DMS153 (cell line): Measurements from ENCODE around the gene CDH13.

Experiments
- DNase-seq: peaks from one replicate; lab custom pipeline; 2025; lab: John Stamatoyannopoulos, UW

The CDH13 gene

DNA sequence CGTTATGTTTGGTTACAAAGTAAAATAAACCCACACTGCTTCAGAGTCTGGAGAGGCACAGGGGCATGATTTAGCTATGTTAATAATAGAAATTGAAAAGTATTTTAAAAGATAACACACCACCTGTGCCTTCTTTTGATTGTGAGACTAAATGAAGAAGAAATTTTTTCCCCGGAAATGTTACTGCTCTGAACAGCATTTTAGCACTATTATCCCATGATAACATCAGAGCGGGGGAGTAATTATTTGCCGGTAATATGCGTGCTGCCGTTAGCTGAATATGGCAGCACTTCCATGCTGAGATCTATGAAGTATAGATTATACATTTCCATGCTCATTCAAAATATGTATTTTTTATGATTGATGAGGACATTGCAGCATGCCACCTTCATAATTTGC is 680.8 kb downstream of the CDH13 start:
- DNase-seq: no peak

DNA sequence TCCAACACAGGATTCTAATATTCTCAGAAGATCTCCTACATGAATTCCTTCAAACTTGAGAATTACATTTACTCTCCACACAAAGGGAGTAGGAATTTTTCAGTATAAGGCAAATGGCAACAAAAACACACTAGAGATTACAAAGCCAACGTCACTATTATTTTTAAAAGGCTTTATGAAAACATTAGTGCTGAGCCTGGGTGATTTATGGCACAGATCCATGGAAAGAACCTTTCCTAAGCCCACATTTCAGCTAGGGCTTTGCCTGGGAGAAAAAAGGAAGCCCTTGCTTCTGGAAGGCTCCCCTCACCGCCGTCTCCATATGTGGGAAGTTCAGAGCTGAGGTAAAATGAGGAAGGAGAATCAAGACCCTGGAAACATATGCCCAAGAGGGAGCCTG is 681.6 kb downstream of the CDH13 start:
- no peak for DNase-seq

DNA sequence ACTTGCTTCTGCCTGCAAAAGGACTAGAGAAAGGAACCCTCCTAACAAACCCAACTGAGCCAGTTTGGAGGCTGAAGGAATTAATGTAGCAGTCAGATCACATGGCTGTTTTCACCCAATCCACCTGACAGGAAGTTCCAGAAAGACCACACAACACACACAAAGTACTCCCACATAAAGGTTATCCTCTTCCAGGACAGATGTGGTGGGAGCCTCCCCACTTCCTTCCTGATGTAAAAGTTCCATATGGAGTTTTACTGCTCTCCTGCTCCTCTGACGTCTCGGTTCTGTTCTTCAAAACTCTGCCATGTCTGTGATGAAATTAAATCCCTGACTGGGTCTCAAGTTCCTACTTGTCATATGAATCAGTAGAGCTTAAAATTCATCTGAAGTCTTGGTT is 684.0 kb downstream of the CDH13 start:
- DNase-seq: no peak

DNA sequence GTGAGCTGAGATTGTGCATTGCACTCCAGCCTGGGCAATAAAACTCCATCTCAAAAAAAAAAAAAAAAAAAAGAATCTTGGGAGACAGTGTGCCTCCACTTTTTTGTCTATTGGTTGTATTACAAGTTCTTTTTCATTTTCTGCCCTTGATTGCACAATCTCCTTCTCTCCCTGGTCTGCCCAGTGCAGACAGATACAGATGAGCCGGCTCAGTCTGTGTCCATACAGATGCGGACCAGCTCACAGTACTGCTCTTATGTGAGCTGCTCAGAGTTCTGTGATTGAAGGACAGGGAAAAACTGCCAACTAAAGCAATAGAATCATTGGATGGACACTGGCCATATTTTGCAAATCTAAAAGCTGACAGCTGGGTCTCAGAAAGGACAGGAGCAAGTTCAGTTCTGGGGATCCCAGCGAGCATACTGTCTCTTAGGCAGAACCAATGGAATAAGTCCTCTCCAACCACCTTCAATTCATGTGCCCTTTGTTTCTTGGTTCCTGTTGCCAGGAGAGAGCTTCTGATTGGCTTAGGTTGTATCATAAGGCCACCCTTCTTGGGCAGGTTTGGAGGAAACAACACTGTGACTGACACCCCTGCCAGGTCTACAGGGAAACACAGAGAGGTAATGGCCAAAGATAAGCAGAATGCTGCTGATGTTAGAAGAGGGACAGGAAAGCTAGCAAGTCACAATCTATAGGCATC is 685.4 kb downstream of the CDH13 start:
- no peak for DNase-seq

DNA sequence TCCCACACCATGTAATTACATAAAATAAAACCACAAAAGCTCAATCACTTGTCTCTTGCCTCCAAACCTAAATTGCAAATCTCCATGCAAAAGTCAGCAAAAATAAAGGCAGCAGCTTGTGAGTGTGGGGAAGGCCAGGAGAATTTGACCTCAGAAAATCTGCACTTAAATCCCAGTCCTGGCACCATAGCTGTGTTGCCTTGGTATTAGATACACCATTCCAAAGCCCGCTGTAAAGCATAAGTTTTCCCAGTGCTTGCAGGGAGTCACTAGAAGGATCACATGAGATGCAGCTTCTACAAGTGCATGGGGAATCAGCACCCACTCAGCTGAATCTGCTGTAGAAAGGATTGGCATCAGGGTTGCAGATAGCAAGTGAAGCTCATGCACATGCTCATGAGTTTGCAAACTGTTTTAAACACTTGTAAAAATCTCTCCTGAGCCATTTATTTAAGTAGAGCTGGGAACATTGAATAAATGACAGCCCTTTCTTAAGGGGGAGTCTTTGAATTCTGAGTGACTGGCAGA is 686.0 kb downstream of the CDH13 start:
- DNase-seq: no peak

DNA sequence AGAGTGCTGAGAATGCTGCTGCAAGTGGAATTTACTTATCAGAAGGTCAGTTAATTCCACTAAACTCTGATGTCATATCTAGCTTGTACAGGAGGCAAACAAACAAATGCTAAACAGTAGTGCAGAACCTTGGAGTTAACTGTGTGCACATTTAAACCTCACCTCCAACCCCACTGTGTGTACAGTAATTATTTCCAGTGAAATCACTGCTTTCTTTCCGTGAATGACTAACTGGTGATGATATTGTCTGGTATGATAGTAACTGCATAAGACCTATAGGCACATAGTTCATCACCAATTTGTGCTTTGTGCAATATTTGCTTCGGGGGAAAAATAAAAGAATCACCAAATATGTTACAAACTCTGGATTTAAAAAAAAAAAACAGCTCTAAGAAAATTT is 688.5 kb downstream of the CDH13 start:
- no peak for DNase-seq

DNA sequence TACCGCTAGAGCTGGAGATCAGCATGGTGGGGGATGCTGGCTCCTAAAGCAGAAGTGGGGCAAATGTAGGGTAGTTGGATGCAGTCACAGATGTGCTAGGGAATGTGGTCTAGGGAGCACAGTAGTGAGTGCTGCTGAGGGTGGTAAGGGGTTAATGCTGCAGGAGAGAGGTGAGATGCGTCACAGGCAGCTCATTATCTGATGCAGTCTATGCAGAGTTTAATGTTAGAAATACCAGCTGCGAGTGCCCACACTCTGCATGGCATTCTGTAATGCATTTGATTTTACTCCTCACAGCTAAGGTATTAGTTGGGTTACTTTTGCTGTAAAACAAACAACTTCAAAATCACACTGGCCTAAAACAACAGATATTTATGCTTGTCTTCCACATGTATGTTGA is 689.7 kb downstream of the CDH13 start:
- DNase-seq: no peak

DNA sequence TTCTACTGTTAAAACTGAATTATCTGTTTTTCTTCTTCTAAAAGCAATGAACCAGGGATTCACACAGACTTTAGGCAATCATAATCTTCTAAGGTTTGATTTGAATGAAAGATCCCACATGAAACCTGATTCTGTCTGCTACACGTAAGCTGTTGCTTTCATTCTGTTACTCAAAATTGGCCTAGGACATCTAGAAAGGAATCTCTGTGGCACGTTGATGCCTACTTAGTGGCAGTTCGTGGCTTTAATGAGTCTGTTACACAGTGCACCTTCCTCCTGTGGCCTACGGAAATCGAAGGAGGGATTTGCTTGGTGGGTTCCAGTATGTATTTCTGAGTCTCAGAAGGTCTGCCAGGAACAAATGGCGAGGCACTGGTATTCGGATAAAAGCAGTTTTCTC is 691.6 kb downstream of the CDH13 start:
- DNase-seq: no peak

DNA sequence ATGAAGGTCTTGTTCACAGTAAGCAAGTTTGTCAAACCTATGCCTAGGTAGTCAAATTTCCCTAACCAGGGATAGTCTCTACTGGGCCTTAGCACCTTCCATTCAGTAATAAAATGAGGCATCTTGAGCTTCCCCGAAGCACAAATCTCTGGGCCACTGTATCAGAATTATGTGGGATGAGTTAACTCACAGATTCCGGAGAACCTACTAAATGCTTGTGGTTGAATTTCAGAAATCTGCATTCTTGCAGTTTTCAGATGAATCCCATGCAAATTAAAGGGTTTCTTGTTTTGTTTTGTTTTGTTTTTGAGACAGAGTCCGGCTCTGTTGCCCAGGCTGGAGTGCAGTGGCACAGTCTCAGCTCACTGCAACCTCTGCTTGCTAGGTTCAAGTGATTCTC is 702.2 kb downstream of the CDH13 start:
- DNase-seq: no peak

DNA sequence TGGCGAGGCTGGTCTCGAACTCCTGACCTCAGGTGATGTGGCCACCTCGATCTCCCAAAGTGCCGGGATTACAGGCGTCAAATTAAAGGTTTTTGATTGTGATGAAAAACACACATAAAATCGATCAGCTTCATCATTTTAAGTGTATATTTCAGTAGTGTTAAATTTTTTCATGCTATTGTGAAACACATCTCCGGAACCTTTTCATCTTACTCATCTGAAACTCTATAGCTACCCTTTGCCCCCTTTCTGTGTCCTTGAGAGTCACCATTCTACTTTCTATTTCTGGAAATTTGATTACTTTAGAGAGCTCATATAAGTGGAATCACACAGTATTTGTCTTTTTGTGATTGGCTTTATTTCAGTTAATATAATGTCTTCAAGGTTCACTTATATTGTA is 702.7 kb downstream of the CDH13 start:
- DNase-seq: no peak

DNA sequence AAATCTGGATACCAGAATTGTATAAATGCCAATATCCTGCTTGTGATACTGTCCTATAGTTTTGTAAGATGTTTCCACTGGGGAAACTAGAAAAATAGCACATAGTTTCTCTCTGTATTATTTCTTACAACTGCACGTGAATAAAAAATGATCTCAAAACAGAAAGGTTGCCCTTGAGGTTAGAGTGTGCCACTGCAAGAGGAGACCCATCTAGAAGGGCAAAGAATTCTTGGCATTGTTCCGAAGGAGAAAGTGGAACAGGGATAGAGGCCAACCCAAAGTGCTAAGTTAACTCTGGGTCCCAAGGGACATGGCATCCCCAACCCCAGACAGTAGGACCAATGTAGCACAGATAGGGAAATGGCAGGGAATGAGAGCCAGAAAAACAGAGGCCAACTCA is 703.5 kb downstream of the CDH13 start:
- DNase-seq: no peak

DNA sequence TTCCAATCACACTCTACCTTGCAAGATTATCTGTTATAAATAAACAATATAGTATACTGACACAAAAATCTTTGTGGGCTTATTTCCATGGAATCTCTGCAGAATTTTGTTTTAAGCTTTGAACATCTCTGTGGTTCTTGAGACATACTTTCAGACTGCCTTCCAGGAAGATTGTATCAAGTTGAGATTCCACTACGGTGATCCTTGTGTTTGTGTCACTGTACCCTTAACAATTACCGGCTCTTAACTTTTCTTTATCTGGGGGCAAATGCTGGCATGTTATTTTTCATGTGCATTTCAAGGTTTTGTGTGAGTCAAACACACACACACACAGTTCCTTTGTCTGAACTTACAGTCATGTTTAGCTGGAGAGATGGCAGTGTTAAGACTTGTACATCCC is 708.3 kb downstream of the CDH13 start:
- no peak for DNase-seq

DNA sequence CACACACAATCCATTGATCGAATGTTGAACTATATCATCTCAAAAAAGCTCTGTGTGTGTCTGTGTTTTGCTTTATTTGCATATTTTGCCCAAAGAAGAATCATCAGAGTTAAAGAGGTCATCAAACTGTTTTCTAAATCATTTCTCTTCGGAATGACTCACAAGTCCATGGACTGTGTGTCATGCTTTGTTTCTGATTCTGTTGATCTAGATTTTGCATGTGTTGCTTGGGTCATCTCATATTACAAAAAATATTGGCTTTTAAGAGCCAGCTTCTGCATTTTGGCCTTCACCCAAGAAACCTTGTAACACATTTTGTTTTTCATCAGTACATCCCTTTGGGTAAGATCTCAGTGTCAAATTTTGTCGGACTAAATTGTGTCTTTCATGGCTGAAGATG is 709.8 kb downstream of the CDH13 start:
- DNase-seq: peak; percentile 56

DNA sequence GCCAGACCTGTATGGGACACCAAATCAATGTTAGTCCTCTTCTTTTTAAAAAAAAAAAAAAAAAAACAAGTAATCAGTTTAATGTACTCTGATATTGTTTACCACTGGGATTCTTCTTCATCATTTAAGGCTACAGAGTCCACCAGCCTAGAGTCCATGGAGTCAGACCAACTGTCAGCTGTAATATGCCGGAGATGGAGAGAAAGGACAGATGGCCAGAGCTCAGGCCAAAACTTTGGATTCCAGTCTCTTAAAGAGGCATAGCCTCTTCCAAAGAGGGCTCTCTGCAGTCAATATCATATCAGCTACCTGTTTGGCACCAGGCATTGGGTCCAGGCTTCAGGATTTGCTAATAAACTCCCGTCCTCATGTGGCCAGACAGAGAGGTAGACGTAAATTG is 711.4 kb downstream of the CDH13 start:
- no peak for DNase-seq

DNA sequence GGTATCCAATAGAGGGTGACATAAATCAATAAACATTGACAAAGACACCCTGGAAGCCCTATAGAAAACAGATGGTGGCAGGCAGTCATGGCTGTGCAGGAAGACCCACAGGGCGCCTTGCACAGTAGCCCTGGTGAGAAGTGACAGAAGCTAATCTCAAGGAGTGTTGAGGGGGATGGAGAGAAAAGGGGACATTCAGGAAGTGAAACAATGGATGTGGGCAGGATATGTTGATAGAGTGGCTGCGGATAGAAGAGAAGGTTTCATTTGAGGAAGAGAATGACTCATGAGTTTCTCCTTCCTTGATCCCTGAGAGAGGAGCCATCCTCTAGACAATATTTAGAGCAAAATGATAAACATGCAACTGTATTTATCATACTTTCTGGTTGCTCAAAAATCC is 712.2 kb downstream of the CDH13 start:
- DNase-seq: peak; percentile 15

DNA sequence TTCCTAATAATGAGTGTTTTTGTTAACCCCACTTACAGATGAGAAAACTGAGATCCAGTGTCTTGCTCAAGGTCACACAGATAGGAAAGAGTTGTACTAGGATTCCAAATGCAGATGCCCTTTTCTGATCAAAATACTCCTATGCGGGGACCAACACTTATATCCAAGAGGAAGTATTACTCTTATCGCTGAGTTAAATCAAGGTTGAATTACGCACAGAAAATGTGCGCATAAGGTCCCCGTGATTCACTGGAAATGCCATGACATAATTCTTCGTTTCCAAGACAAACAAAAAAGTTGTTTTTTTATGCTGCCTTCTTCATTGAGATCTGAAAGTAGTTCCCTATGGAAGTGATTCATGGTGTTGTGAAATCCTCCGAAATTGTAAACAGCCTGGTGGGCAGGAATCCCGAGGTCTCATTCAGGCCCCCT is 717.2 kb downstream of the CDH13 start:
- DNase-seq: no peak

DNA sequence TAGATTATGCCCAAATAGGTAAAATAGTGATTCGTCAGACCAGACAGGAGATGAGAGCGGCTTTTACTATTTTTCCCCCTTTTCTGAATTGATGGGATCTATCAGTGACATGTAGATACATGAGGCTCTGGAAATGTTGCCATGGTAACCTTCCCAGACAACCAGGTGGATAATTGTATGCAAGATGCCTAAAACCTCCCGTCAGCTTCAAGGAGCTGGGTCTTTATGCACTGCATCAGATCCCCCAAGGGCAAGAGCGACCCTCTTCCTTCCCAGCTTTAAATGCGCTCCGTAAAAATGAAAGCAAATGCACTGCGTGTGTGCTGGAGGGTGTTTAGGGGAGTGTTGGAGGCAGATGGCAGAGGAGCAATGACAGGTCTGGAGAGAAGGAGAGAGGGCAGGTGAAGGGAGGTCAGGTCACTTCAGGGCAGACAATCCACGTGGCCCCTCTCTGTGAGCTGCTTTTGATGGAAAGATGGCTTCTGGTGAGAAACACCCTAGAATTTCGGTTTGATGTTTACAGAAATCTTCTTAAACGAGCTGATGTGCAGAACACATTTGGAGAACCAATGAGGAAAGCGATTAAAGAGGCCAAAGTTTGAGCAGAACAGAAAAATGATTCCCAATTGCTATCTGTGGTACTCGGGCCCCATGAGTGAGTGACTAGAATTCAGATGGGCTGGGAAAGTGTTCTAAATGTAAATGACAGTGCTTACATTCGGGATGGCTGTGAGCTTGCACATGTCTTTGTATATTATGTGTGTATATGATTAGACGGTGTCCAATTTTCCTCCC is 719.3 kb downstream of the CDH13 start:
- no peak for DNase-seq

DNA sequence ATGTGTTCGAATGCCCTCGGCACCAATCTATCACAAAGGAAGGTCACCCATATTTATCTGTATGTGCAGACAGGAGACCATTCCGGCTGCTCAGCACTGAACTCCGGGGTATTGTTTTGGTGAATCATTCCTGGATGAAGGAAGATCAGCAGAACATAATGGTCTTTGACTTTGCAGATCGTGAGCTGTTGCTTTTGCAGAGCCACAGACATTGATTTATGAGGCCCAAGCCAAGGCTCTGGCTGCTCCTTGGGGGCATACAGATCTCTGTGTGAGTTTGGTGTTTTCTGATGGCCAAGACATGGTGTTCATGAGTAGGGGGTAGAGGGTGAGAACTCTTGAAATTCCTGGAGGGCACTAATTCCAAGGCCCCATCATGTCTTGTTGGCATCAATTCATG is 722.2 kb downstream of the CDH13 start:
- DNase-seq: no peak

DNA sequence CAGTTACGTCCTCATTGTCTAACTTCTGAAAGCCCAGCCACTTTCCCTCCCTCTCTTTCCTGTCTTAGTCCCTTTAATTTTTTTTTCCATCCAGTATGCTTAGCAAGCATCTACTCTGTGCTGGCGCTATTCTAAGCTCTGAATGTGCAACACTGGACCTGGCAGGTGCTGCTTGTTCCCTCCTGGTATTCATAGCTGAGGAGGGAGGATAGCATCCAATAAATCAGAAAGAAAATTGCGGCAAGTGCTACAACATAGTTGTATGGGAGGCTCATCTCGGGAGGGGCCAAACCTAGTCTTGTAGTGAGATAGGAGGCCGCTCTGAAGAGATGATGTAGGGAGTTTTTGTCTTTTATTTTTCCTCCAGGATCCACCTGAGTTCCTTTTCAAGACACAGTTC is 723.7 kb downstream of the CDH13 start:
- DNase-seq: no peak

DNA sequence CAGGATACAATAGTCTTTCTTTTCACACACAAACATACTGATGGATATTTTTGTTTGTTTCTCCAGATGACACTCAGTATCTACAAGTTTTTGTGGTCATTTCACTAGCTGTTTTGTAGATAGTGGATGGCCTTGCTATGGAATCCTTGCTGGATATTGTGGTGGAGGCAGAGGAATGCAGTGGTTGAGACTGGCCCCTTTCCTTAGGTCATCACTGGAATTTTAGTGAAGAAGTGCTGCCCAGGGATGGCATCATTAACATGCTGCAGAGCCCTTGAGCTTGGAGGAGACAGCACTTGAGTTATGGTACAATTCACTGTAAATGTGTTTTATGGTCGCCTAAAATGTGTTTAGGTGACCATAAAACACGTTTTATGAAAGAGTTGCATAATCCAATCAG is 725.1 kb downstream of the CDH13 start:
- no peak for DNase-seq

DNA sequence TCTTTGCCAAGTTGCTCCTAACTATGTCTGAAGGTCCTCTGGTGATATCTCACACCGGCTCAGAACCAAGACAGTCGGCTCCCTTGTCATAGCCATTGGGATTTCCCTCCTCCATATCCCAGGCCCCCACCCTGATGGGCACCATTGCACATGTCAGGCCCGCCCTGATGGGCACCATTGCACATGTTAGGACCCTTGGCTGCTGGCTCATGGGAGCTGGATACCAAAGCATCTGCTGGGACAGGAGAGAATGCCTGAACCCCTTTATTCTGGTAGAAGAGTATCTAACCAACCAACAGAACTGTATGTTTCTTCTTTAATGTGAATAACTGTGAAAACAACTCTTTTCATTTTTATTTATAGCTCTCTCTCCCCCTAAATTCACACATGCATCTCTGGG is 726.5 kb downstream of the CDH13 start:
- no peak for DNase-seq

DNA sequence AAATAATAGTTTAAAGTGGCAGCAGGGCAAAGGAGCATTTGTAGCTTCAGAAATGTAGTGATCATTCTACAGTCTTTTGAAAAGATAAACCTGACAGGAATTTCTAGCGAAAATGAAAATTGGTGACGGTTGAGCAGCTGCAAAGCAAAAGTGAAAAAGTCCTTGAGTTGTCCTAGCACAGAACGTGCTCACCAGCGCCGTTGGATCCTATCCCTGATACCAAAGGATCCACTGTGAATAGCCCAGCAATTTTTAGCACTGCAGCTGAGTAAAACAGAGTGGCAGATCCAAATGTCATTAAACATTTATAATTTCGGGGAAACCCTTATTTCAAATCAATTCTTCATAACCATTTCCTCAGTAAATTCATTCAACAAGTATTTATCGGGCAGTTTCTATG is 727.2 kb downstream of the CDH13 start:
- no peak for DNase-seq

DNA sequence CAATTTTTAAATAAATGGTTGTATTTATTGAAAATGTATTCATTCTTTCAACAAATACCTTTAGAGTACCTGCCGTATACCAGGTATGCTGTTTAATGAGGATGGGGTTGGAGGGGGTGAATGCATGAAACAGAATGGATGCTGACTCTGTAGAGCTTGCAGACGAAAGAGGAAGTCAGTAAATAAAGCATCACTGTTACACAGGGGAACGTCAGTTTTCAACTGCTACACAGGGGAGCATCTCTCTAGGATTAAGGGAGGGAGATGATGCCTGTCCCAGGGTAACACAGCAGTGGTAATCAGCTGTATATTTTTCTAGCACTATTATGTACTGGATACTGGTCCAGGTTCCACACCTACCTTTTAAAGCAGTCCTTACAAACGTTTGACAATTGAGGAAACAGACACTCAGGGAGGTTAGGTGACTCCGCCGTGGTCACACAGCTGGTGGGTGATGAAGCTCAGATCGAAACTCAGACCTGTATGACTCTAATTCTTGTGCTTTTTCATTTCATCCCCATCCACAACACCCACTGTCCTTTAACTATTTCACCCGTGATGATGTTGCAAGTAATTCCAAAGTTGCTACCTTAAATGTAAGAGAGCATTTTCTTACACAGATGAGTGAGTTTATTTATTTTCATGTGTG is 728.9 kb downstream of the CDH13 start:
- DNase-seq: no peak
